ENCODE data around the gene HTATSF1. TPM values are rescaled to one million over a fixed set of nuclear protein-coding genes. Genes with fewer than 3 reads are reported as not detected.
A peak's percentile ranks its signal among the peaks of the same experiment; 100 is the strongest.

Gene HTATSF1
- total RNA-seq, 8 experiments from 2014 or later: 26.0 to 123 (median 60.9) TPM

GRCh38 chrX:136475236-136475635, 22.2 kb upstream of the HTATSF1 start:
- H3K4me3 ChIP-seq: no peak overlapping the region
- WGBS, 10 experiments: 10 to 45% methylated on average over 1 to 3 of the region's 3 CpGs; no CpG with 5 or more reads in 8 of the 10 experiments
- no peak overlapping the region for H3K27ac ChIP-seq
- in situ Hi-C loops (cut with MboI; ENCODE audit: low pct_unique_long_range_greater_than_20kb in 2 of 9, low sequenced_read_pairs in 9 of 9, unreplicated experiment in 9 of 9): loop anchor here in 1 of 9 experiments (25.0 kb wide), 1 partner anchor 238 kb away; no protein-coding TSS in a partner anchor
- ATAC-seq (replicated peaks in 6 of 8): no peak
- H3K4me1 ChIP-seq (replicated peaks in 1 of 2): no peaks in the 10 kb centered on the region

GRCh38 chrX:136476501-136476900, 20.9 kb upstream of the HTATSF1 start:
- Histone ChIP-seq H3K4me1 (replicated peaks in 1 of 2) (no peaks in the 10 kb centered on the region), H3K27ac (no peak overlapping the region), H3K4me3 (no peak overlapping the region)
- WGBS, 10 experiments: 67 to 80% methylated on average over 2 of the region's 2 CpGs; no CpG with 5 or more reads in 8 of the 10 experiments
- no peak for ATAC-seq (replicated peaks in 6 of 8)
- in situ Hi-C loops (cut with MboI; ENCODE audit: low pct_unique_long_range_greater_than_20kb in 2 of 9, low sequenced_read_pairs in 9 of 9, unreplicated experiment in 9 of 9): loop anchor here in 1 of 9 experiments (25.0 kb wide), 1 partner anchor 239 kb away; no protein-coding TSS in a partner anchor

- WGBS, 10 experiments: 20% methylated on average over 1 of the region's 2 CpGs; no CpG with 5 or more reads in 9 of the 10 experiments
- Histone ChIP-seq H3K27ac (no peak overlapping the region), H3K4me3 (no peak overlapping the region), H3K4me1 (replicated peaks in 1 of 2) (no peaks in the 10 kb centered on the region)
- in situ Hi-C loops (cut with MboI; ENCODE audit: low pct_unique_long_range_greater_than_20kb in 2 of 9, low sequenced_read_pairs in 9 of 9, unreplicated experiment in 9 of 9): loop anchor here in 1 of 9 experiments (25.0 kb wide), 1 partner anchor 240 kb away; no protein-coding TSS in a partner anchor
- ATAC-seq (replicated peaks in 6 of 8): no peak
These were observed 20.4 kb upstream of the HTATSF1 start for GRCh38 chrX:136477026-136477425.

- H3K27ac ChIP-seq: no peak overlapping the region
- in situ Hi-C loops (cut with MboI; ENCODE audit: low pct_unique_long_range_greater_than_20kb in 2 of 9, low sequenced_read_pairs in 9 of 9, unreplicated experiment in 9 of 9): loop anchor here in 1 of 9 experiments (25.0 kb wide), 1 partner anchor 243 kb away; no protein-coding TSS in a partner anchor
These were observed 17.0 kb upstream of the HTATSF1 start for GRCh38 chrX:136480383-136480782.

GRCh38 chrX:136487647-136488046, 9.7 kb upstream of the HTATSF1 start, which contains the start of gene BRS3:
TSS of gene BRS3 (plus strand) at chrX:136487947. CDS start at chrX:136488115, 168 bp downstream.
- no peak within 1 kb of the TSS for H3K4me3 ChIP-seq
- no peak for ATAC-seq (replicated peaks in 6 of 8)
- WGBS, 10 experiments: 0 to 33% (median 24%) methylated on average over 1 to 4 of the region's 4 CpGs; no CpG with 5 or more reads in 7 of the 10 experiments
- in situ Hi-C loops (cut with MboI; ENCODE audit: low pct_unique_long_range_greater_than_20kb in 2 of 9, low sequenced_read_pairs in 9 of 9, unreplicated experiment in 9 of 9): loop anchor here in 1 of 9 experiments (25.0 kb wide), 1 partner anchor 250 kb away; no protein-coding TSS in a partner anchor
- H3K4me1 ChIP-seq (replicated peaks in 1 of 2): no peaks in the 10 kb centered on the region
- H3K27ac ChIP-seq: no peak within 1 kb of the TSS

More at GRCh38 chrX:136480383-136480782, 17.0 kb upstream of the HTATSF1 start:
- H3K4me1 ChIP-seq (replicated peaks in 1 of 2): no peaks in the 10 kb centered on the region
- H3K4me3 ChIP-seq: no peak overlapping the region
- 41 to 59% methylated on average over 3 to 4 of the region's 4 CpGs; no CpG with 5 or more reads in 8 of the 10 experiments for WGBS, 10 experiments
- ATAC-seq (replicated peaks in 6 of 8): no peak

- WGBS, 10 experiments: 0 to 73% (median 34%) methylated on average over 2 to 5 of the region's 5 CpGs; no CpG with 5 or more reads in 4 of the 10 experiments
- no peak overlapping the region for H3K27ac ChIP-seq
- ATAC-seq (replicated peaks in 6 of 8): no peak
- in situ Hi-C loops (cut with MboI; ENCODE audit: low pct_unique_long_range_greater_than_20kb in 2 of 9, low sequenced_read_pairs in 9 of 9, unreplicated experiment in 9 of 9): loop anchor here in 1 of 9 experiments (25.0 kb wide), 1 partner anchor 251 kb away; no protein-coding TSS in a partner anchor
- H3K4me1 ChIP-seq (replicated peaks in 1 of 2): no peaks in the 10 kb centered on the region
- H3K4me3 ChIP-seq: no peak overlapping the region
These were observed 8.7 kb upstream of the HTATSF1 start for GRCh38 chrX:136488706-136489105.

- Histone ChIP-seq H3K4me3 (no peak overlapping the region), H3K4me1 (replicated peaks in 1 of 2) (peaks cover 0 to 2% of the 10 kb centered on the region in 2 donors), H3K27ac (no peak overlapping the region)
- no peak for ATAC-seq (replicated peaks in 6 of 8)
- WGBS, 10 experiments: 33 to 77% (median 50%) methylated on average over 2 to 5 of the region's 6 CpGs; no CpG with 5 or more reads in 5 of the 10 experiments
- in situ Hi-C loops (cut with MboI; ENCODE audit: low pct_unique_long_range_greater_than_20kb in 2 of 9, low sequenced_read_pairs in 9 of 9, unreplicated experiment in 9 of 9): loop anchor here in 1 of 9 experiments (25.0 kb wide), 1 partner anchor 255 kb away; no protein-coding TSS in a partner anchor
These were observed 5.6 kb upstream of the HTATSF1 start for GRCh38 chrX:136491832-136492231.

GRCh38 chrX:136493011-136493410, 4.4 kb upstream of the HTATSF1 start:
- WGBS, 10 experiments: 13% methylated on average over 1 of the region's 1 CpG; no CpG with 5 or more reads in 9 of the 10 experiments
- H3K4me1 ChIP-seq (replicated peaks in 1 of 2): peaks cover 0 to 2% of the 10 kb centered on the region in 2 donors
- ATAC-seq (replicated peaks in 6 of 8): no peak
- H3K4me3 ChIP-seq: no peak overlapping the region
- no peak overlapping the region for H3K27ac ChIP-seq
- in situ Hi-C loops (cut with MboI; ENCODE audit: low pct_unique_long_range_greater_than_20kb in 2 of 9, low sequenced_read_pairs in 9 of 9, unreplicated experiment in 9 of 9): loop anchor here in 1 of 9 experiments (25.0 kb wide), 1 partner anchor 256 kb away; no protein-coding TSS in a partner anchor

- H3K4me1 ChIP-seq (replicated peaks in 1 of 2): peaks cover 0 to 7% of the 10 kb centered on the region in 2 donors
- WGBS, 10 experiments: 32 to 100% (median 73%) methylated on average over 1 to 4 of the region's 4 CpGs; no CpG with 5 or more reads in 7 of the 10 experiments
- no peak overlapping the region for H3K27ac ChIP-seq
- in situ Hi-C loops (cut with MboI; ENCODE audit: low pct_unique_long_range_greater_than_20kb in 2 of 9, low sequenced_read_pairs in 9 of 9, unreplicated experiment in 9 of 9): loop anchor here in 1 of 9 experiments (25.0 kb wide), 1 partner anchor 258 kb away; no protein-coding TSS in a partner anchor
- no peak overlapping the region for H3K4me3 ChIP-seq
- ATAC-seq (replicated peaks in 6 of 8): no peak
These were observed 2.3 kb upstream of the HTATSF1 start for GRCh38 chrX:136495043-136495442.

GRCh38 chrX:136496186-136496763, 1.1 kb upstream of the HTATSF1 start:
- Histone ChIP-seq H3K4me1 (replicated peaks in 1 of 2) (peaks cover 0 to 7% of the 10 kb centered on the region in 2 donors), H3K27ac (peak overlapping the region; percentile 97 to 98), H3K4me3 (peak overlapping the region; percentile 52 to 83 (median 72))
- WGBS, 10 experiments: 0 to 48% (median 3%) methylated on average over 1 to 10 of the region's 13 CpGs; no CpG with 5 or more reads in 3 of the 10 experiments
- in situ Hi-C loops (cut with MboI; ENCODE audit: low pct_unique_long_range_greater_than_20kb in 2 of 9, low sequenced_read_pairs in 9 of 9, unreplicated experiment in 9 of 9): loop anchor here in 1 of 9 experiments (25.0 kb wide), 1 partner anchor 259 kb away; no protein-coding TSS in a partner anchor
- peak in 1 of 8 experiments; percentile 4 for ATAC-seq (replicated peaks in 6 of 8)

GRCh38 chrX:136496764-136497555, 432 bp upstream of the HTATSF1 start:
- Histone ChIP-seq H3K4me1 (replicated peaks in 1 of 2) (peaks cover 0 to 7% of the 10 kb centered on the region in 2 donors), H3K4me3 (peak overlapping the region; percentile 52 to 83 (median 72)), H3K27ac (peak overlapping the region; percentile 97 to 98)
- ATAC-seq (replicated peaks in 6 of 8): peak; percentile 78 to 90 (median 88)
- in situ Hi-C loops (cut with MboI; ENCODE audit: low pct_unique_long_range_greater_than_20kb in 2 of 9, low sequenced_read_pairs in 9 of 9, unreplicated experiment in 9 of 9): loop anchor here in 1 of 9 experiments (25.0 kb wide), 1 partner anchor 260 kb away; no protein-coding TSS in a partner anchor
- WGBS, 10 experiments: 0% methylated on average over 1 of the region's 111 CpGs; no CpG with 5 or more reads in 9 of the 10 experiments

GRCh38 chrX:136519069-136519468, 21.7 kb downstream of the HTATSF1 start:
- ATAC-seq (replicated peaks in 6 of 8): no peak
- no peak overlapping the region for H3K27ac ChIP-seq
- H3K4me3 ChIP-seq: no peak overlapping the region
- H3K4me1 ChIP-seq (replicated peaks in 1 of 2): no peaks in the 10 kb centered on the region
- in situ Hi-C loops (cut with MboI; ENCODE audit: low pct_unique_long_range_greater_than_20kb in 2 of 9, low sequenced_read_pairs in 9 of 9, unreplicated experiment in 9 of 9): no loop called here
- 10 to 100% (median 57%) methylated on average over 1 to 3 of the region's 5 CpGs; no CpG with 5 or more reads in 5 of the 10 experiments for WGBS, 10 experiments

Measured in motor neuron (in vitro differentiated cells).